ENCODE data around the gene CLDN24. TPM values are rescaled to one million over a fixed set of nuclear protein-coding genes. Genes with fewer than 3 reads are reported as not detected.

The CLDN24 gene
- total RNA-seq, 1 donor from 2014 or later = not detected

GRCh38 chr4:183356173-183356830 is 34.1 kb upstream of the CLDN24 start:
- Mint-ChIP-seq H3K36me3 (no peaks in the 10 kb centered on the region), H3K9me3 (peaks cover 5% of the 10 kb centered on the region), H3K27ac (no peak overlapping the region), H3K4me1 (ENCODE audit: unreplicated experiment) (peaks cover 21% of the 10 kb centered on the region), H3K27me3 (peaks cover 7% of the 10 kb centered on the region), H3K4me3 (no peak overlapping the region)
- DNase-seq (ENCODE audit: extremely low spot score, unreplicated experiment) = no peak
- TF ChIP-seq, protein P1, sequence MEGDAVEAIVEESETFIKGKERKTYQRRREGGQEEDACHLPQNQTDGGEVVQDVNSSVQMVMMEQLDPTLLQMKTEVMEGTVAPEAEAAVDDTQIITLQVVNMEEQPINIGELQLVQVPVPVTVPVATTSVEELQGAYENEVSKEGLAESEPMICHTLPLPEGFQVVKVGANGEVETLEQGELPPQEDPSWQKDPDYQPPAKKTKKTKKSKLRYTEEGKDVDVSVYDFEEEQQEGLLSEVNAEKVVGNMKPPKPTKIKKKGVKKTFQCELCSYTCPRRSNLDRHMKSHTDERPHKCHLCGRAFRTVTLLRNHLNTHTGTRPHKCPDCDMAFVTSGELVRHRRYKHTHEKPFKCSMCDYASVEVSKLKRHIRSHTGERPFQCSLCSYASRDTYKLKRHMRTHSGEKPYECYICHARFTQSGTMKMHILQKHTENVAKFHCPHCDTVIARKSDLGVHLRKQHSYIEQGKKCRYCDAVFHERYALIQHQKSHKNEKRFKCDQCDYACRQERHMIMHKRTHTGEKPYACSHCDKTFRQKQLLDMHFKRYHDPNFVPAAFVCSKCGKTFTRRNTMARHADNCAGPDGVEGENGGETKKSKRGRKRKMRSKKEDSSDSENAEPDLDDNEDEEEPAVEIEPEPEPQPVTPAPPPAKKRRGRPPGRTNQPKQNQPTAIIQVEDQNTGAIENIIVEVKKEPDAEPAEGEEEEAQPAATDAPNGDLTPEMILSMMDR (conservative IDR thresholded peaks at IDR 0.05) = no peak

DNA sequence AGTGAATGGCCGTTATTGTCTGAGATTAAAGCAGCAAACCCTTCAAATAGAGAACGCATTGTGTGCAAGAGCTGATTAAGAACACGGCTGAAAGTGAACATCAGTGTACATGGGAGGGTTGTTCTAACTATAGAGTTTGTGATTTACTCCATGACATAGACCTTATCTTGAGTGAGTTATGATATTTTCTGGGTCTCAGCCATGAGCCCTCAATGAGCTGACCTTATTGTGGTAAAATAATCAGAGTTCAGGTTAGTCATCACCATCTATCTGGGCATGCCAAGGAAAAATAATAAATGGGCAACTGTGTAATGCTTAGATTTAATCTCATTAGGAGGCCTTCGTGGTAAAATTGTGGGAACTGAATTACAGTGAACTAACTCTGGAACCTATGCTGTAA is 33.2 kb upstream of the CLDN24 start:
- DNase-seq (ENCODE audit: extremely low spot score, unreplicated experiment) = no peak
- H3K9me3 Mint-ChIP-seq = peaks cover 11% of the 10 kb centered on the region
- H3K36me3 Mint-ChIP-seq = peaks cover 2% of the 10 kb centered on the region
- H3K4me1 Mint-ChIP-seq (ENCODE audit: unreplicated experiment) = peaks cover 28% of the 10 kb centered on the region
- TF ChIP-seq, protein P1 (conservative IDR thresholded peaks at IDR 0.05) = no peak
- H3K4me3 Mint-ChIP-seq = no peak overlapping the region
- H3K27me3 Mint-ChIP-seq = peaks cover 10% of the 10 kb centered on the region
- no peak overlapping the region for H3K27ac Mint-ChIP-seq

GRCh38 chr4:183354219-183354618 is 32.0 kb upstream of the CLDN24 start:
- peaks cover 12% of the 10 kb centered on the region for H3K27me3 Mint-ChIP-seq
- H3K9me3 Mint-ChIP-seq = peaks cover 13% of the 10 kb centered on the region
- H3K4me1 Mint-ChIP-seq (ENCODE audit: unreplicated experiment) = peaks cover 30% of the 10 kb centered on the region
- H3K36me3 Mint-ChIP-seq = peaks cover 4% of the 10 kb centered on the region
- H3K27ac Mint-ChIP-seq = no peak overlapping the region
- TF ChIP-seq, protein P1 (conservative IDR thresholded peaks at IDR 0.05) = no peak
- no peak overlapping the region for H3K4me3 Mint-ChIP-seq
- no peak for DNase-seq (ENCODE audit: extremely low spot score, unreplicated experiment)

- TF ChIP-seq, protein P1 (conservative IDR thresholded peaks at IDR 0.05) = no peak
- H3K36me3 Mint-ChIP-seq = peaks cover 4% of the 10 kb centered on the region
- peaks cover 13% of the 10 kb centered on the region for H3K27me3 Mint-ChIP-seq
- no peak overlapping the region for H3K4me3 Mint-ChIP-seq
- DNase-seq (ENCODE audit: extremely low spot score, unreplicated experiment) = no peak
- no peak overlapping the region for H3K27ac Mint-ChIP-seq
- H3K9me3 Mint-ChIP-seq = peaks cover 13% of the 10 kb centered on the region
- H3K4me1 Mint-ChIP-seq (ENCODE audit: unreplicated experiment) = peaks cover 30% of the 10 kb centered on the region
Measured at GRCh38 chr4:183353557-183353956, 31.3 kb upstream of the CLDN24 start.

DNA sequence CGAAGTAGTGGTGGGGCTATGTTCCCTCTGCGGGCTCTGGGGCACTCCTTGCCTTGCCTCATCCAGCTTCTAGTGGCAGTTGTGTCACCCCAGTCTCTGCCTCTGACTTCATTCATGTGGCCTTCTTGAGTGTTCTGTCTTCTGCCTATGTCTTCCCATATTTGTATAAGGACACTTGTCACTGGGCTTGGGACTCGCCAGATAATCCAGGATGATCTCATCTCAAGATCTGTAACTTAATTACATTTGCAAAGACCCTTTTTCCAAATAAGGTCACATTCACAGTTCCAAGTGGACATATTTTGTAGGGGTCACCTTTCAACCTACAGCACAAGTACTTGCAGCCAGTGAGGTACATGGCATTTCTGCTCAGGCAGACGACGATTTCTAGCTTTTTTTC is 30.3 kb upstream of the CLDN24 start:
- TF ChIP-seq, protein P1 (conservative IDR thresholded peaks at IDR 0.05) = no peak
- no peak overlapping the region for H3K4me3 Mint-ChIP-seq
- H3K9me3 Mint-ChIP-seq = peaks cover 12% of the 10 kb centered on the region

More for the DNA sequence above, 30.3 kb upstream of the CLDN24 start:
- no peak for DNase-seq (ENCODE audit: extremely low spot score, unreplicated experiment)
- Mint-ChIP-seq H3K36me3 (peaks cover 4% of the 10 kb centered on the region), H3K27ac (no peak overlapping the region), H3K27me3 (peaks cover 13% of the 10 kb centered on the region), H3K4me1 (ENCODE audit: unreplicated experiment) (peaks cover 30% of the 10 kb centered on the region)
